Measurements from ENCODE around the gene CFDP1.

Gene CFDP1

GRCh38 chr16:75378616-75379015 lies 54.7 kb downstream of the CFDP1 start:
- Histone ChIP-seq H3K27ac (ENCODE audit: extremely low read depth, low read depth, low read length) (no peak overlapping the region), H3K4me1 (ENCODE audit: control insufficient read depth, insufficient read depth, low read length) (no peaks in the 10 kb centered on the region), H3K4me3 (ENCODE audit: low read depth, low read length) (no peak overlapping the region), H3K36me3 (ENCODE audit: control insufficient read depth in 2 of 2, insufficient read depth in 1 of 2, low read length in 2 of 2) (no peaks in the 10 kb centered on the region; a peak in 1 of 3 replicates), H3K9me3 (ENCODE audit: control insufficient read depth, insufficient read depth, low read depth, low read length) (no peaks in the 10 kb centered on the region)
- ChIA-PET POLR2A (no interaction called here), CTCF (interaction anchor here (1.1 to 3.7 kb wide), 4 partner anchors 87 to 179 kb away, joined by 3 to 30 read pairs (median 6); partner anchors contain the start of gene TMEM170A)
- TF ChIP-seq ZNF792 (tag by site-specific recombination; IDR thresholded peaks at IDR 0.05) (no peak), ZNF600 (tag by site-specific recombination; IDR thresholded peaks at IDR 0.05) (no peak), ZNF404 (tag by site-specific recombination; IDR thresholded peaks at IDR 0.05) (no peak), ZBTB8A (tag by site-specific recombination; IDR thresholded peaks at IDR 0.05) (no peak), ZNF629 (tag by site-specific recombination; IDR thresholded peaks at IDR 0.05) (no peak), ZNF354C (tag by site-specific recombination; IDR thresholded peaks at IDR 0.05; ENCODE audit: borderline replicate concordance, low read depth) (no peak), KLF10 (tag by site-specific recombination; IDR thresholded peaks at IDR 0.05) (no peak), ZNF350 (tag by site-specific recombination; IDR thresholded peaks at IDR 0.05) (no peak), ZNF133 (tag by site-specific recombination; IDR thresholded peaks at IDR 0.05) (no peak), ZNF169 (tag by site-specific recombination; IDR thresholded peaks at IDR 0.05) (no peak), ZNF521 (tag by site-specific recombination; IDR thresholded peaks at IDR 0.05) (no peak), ZNF248 (tag by site-specific recombination; IDR thresholded peaks at IDR 0.05) (no peak), ZBTB44 (tag by site-specific recombination; IDR thresholded peaks at IDR 0.05) (no peak), ZNF37A (tag by site-specific recombination; IDR thresholded peaks at IDR 0.05) (no peak), ZNF670 (tag by site-specific recombination; IDR thresholded peaks at IDR 0.05; ENCODE audit: low read depth) (no peak), GFI1B (tag by site-specific recombination; IDR thresholded peaks at IDR 0.05) (no peak), MEIS1 (CRISPR knock-in tag; IDR thresholded peaks at IDR 0.05; ENCODE audit: borderline replicate concordance) (no peak), ZNF302 (tag by site-specific recombination; IDR thresholded peaks at IDR 0.05; ENCODE audit: low read depth) (no peak), REPIN1 (tag by site-specific recombination; IDR thresholded peaks at IDR 0.05; ENCODE audit: low read depth) (no peak)
- TF ChIP-seq, protein P1, sequence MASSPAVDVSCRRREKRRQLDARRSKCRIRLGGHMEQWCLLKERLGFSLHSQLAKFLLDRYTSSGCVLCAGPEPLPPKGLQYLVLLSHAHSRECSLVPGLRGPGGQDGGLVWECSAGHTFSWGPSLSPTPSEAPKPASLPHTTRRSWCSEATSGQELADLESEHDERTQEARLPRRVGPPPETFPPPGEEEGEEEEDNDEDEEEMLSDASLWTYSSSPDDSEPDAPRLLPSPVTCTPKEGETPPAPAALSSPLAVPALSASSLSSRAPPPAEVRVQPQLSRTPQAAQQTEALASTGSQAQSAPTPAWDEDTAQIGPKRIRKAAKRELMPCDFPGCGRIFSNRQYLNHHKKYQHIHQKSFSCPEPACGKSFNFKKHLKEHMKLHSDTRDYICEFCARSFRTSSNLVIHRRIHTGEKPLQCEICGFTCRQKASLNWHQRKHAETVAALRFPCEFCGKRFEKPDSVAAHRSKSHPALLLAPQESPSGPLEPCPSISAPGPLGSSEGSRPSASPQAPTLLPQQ (tag by site-specific recombination; IDR thresholded peaks at IDR 0.05): no peak

DNA sequence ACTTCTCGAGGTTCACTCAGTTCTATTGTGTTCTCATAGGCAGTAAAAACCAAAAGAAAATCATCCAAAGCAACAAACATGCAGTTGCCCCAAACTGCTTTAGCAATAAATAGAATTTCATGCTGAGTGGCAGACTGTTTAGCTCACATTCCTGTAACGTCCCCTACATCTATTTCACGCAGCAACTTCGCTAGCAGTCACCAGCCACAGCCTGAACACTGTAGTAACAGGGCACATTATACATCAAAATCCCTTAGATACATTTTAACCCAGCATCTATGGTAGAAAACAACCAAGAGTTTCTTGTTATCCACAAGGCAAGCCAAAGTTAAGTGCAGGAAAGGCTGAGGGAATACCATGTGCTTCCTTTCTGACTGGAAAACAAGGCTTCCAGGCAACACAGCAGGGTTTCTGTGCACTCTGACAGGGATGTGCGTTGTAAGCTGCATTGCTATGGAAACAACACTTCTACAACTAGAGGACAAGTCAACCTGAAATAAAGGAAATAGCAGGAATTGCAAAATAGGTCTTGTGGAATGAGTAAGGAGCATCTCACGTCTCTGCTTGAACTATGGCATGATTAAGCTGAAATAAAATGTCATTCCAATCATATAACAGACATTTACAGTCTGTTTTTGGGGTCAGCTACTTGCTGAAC lies 55.4 kb downstream of the CFDP1 start:
- Histone ChIP-seq H3K36me3 (ENCODE audit: control insufficient read depth in 2 of 2, insufficient read depth in 1 of 2, low read length in 2 of 2) (no peaks in the 10 kb centered on the region; a peak in 1 of 3 replicates), H3K27ac (ENCODE audit: extremely low read depth, low read depth, low read length) (no peak overlapping the region), H3K4me1 (ENCODE audit: control insufficient read depth, insufficient read depth, low read length) (no peaks in the 10 kb centered on the region), H3K4me3 (ENCODE audit: low read depth, low read length) (no peak overlapping the region), H3K9me3 (ENCODE audit: control insufficient read depth, insufficient read depth, low read depth, low read length) (no peaks in the 10 kb centered on the region)
- POLR2A ChIA-PET: no interaction called here
- CTCF ChIA-PET: interaction anchor here (0.6 to 3.7 kb wide), 4 partner anchors 8 to 178 kb away, joined by 3 to 30 read pairs (median 6); partner anchors contain the start of gene TMEM170A
- TF ChIP-seq SCRT2 (tag by site-specific recombination; IDR thresholded peaks at IDR 0.05) (no peak), MEIS1 (CRISPR knock-in tag; IDR thresholded peaks at IDR 0.05; ENCODE audit: borderline replicate concordance) (no peak), FEZF1 (tag by site-specific recombination; IDR thresholded peaks at IDR 0.05) (no peak), ZNF677 (tag by site-specific recombination; IDR thresholded peaks at IDR 0.05) (no peak)
